Osteocyte (in vitro differentiated cells): Measurements from ENCODE around the gene PDZK1. TPM values are rescaled to one million over a fixed set of nuclear protein-coding genes. Genes with fewer than 3 reads are reported as not detected.

Experiments
- DNase-seq: peaks from one replicate; pipeline ENCODE4 v3.0.0; 2021; ENCODE audit warnings: mixed read lengths; ENCODE audit not compliant: unreplicated experiment; ENCODE audit errors: extremely low spot score
- H3K27ac Mint-ChIP-seq: one replicate; pipeline ENCODE4 v1.8.0; 2021; ENCODE audit warnings: mild to moderate bottlenecking, mixed read lengths; ENCODE audit not compliant: unreplicated experiment
- H3K27me3 Mint-ChIP-seq: one replicate; pipeline ENCODE4 v1.8.0; 2021; ENCODE audit warnings: mixed read lengths; ENCODE audit not compliant: unreplicated experiment
- H3K36me3 Mint-ChIP-seq: one replicate; pipeline ENCODE4 v1.8.0; 2021; ENCODE audit warnings: mixed read lengths; ENCODE audit not compliant: unreplicated experiment
- H3K4me1 Mint-ChIP-seq: one replicate; pipeline ENCODE4 v1.8.0; 2021; ENCODE audit warnings: mixed read lengths; ENCODE audit not compliant: unreplicated experiment
- H3K4me3 Mint-ChIP-seq: one replicate; pipeline ENCODE4 v1.8.0; 2021; ENCODE audit warnings: mild to moderate bottlenecking, moderate library complexity, mixed read lengths; ENCODE audit not compliant: unreplicated experiment
- H3K9me3 Mint-ChIP-seq: one replicate; pipeline ENCODE4 v1.8.0; 2021; ENCODE audit warnings: mixed read lengths; ENCODE audit not compliant: unreplicated experiment
- CTCF ChIP-seq: fragments of 200-600 bp; sonication (generic); IDR thresholded peaks from 2 replicates; pipeline ENCODE4 v1.5.0; 2021; ENCODE audit warnings: antibody characterized with exemption, mild to moderate bottlenecking, moderate library complexity
- total RNA-seq: library from RNA; stranded (reverse); gene quantifications from 2 replicates; pipeline ENCODE4 v1.2.1, GENCODE V29; 2021

PDZK1 gene
- total RNA-seq, 1 donor from 2014 or later: 0.40 TPM

GRCh38 chr1:145696630-145696960 is 10.6 kb downstream of the PDZK1 start:
- no peaks in the 10 kb centered on the region for H3K4me1 Mint-ChIP-seq
- H3K9me3 Mint-ChIP-seq: no peaks in the 10 kb centered on the region
- no peak for DNase-seq
- H3K36me3 Mint-ChIP-seq: no peaks in the 10 kb centered on the region
- H3K27ac Mint-ChIP-seq: no peak overlapping the region
- H3K4me3 Mint-ChIP-seq: no peak overlapping the region
- H3K27me3 Mint-ChIP-seq: peaks cover 4% of the 10 kb centered on the region
- no peak for TF ChIP-seq CTCF

- H3K36me3 Mint-ChIP-seq: no peaks in the 10 kb centered on the region
- TF ChIP-seq CTCF: no peak
- H3K4me1 Mint-ChIP-seq: peaks cover under 1% of the 10 kb centered on the region
- DNase-seq: no peak
- no peaks in the 10 kb centered on the region for H3K9me3 Mint-ChIP-seq
- H3K27me3 Mint-ChIP-seq: peaks cover 4% of the 10 kb centered on the region
- no peak overlapping the region for H3K4me3 Mint-ChIP-seq
- H3K27ac Mint-ChIP-seq: no peak overlapping the region
Observed at GRCh38 chr1:145695821-145696629, 11.1 kb downstream of the PDZK1 start.

GRCh38 chr1:145692785-145693443 is 14.3 kb downstream of the PDZK1 start:
- Mint-ChIP-seq H3K9me3 (no peaks in the 10 kb centered on the region), H3K36me3 (no peaks in the 10 kb centered on the region), H3K4me3 (no peak overlapping the region), H3K4me1 (peaks cover 11% of the 10 kb centered on the region), H3K27ac (no peak overlapping the region), H3K27me3 (no peaks in the 10 kb centered on the region)
- TF ChIP-seq CTCF: no peak
- DNase-seq: no peak

- no peaks in the 10 kb centered on the region for H3K27me3 Mint-ChIP-seq
- no peak overlapping the region for H3K4me3 Mint-ChIP-seq
- H3K36me3 Mint-ChIP-seq: no peaks in the 10 kb centered on the region
- no peaks in the 10 kb centered on the region for H3K9me3 Mint-ChIP-seq
- no peak for TF ChIP-seq CTCF
- no peak for DNase-seq
- H3K27ac Mint-ChIP-seq: no peak overlapping the region
- peaks cover 11% of the 10 kb centered on the region for H3K4me1 Mint-ChIP-seq
Observed at GRCh38 chr1:145690587-145691558, 16.3 kb downstream of the PDZK1 start.
